T-helper 2 cell treated with Interferon-gamma antibody and Interleukin-4, amounts not matched to agents 5 μg/mL and 100 μg/mL, for 36 hours (primary cell): ENCODE results near the gene PPM1E.

ENCODE experiments used
- DNase-seq: peaks from one replicate; pipeline ENCODE4 v3.0.0; 2021; ENCODE audit warnings: low spot score
- H3K27ac Mint-ChIP-seq: one replicate; pipeline ENCODE4 v1.8.0; 2021; ENCODE audit warnings: mild to moderate bottlenecking, mixed read lengths
- H3K27me3 Mint-ChIP-seq: one replicate; pipeline ENCODE4 v1.8.0; 2021; ENCODE audit warnings: low read depth, mixed read lengths
- H3K36me3 Mint-ChIP-seq: one replicate; pipeline ENCODE4 v1.8.0; 2021; ENCODE audit warnings: low read depth, mixed read lengths
- H3K4me1 Mint-ChIP-seq: one replicate; pipeline ENCODE4 v1.8.0; 2021; ENCODE audit warnings: low read depth, mixed read lengths
- H3K4me3 Mint-ChIP-seq: one replicate; pipeline ENCODE4 v1.8.0; 2022; ENCODE audit warnings: mild to moderate bottlenecking, moderate library complexity, mixed read lengths
- H3K9me3 Mint-ChIP-seq: one replicate; pipeline ENCODE4 v1.8.0; 2021; ENCODE audit warnings: mixed read lengths

PPM1E gene

DNA sequence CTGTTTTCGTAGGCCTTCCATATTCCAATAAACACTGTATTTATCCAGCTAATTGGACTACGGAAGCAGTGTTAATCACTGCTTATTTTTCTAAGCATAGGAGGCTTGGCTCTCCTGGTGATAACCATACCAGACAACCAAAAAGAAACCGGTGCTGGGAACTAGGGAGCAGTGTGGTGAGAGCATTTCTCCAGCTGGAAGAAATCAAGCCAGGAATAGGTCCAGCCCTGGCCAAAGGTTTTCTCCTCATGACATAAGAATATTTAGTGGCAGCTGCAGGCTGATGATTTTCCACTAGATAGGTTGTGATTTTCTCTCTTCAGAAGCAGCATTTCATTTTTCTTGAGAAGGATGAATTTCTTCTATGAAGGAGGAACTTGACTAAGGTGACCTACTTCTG is 209.6 kb downstream of the PPM1E start:
- Mint-ChIP-seq H3K27ac (no peak overlapping the region), H3K27me3 (peaks cover 3% of the 10 kb centered on the region), H3K4me3 (no peak overlapping the region), H3K9me3 (no peaks in the 10 kb centered on the region), H3K4me1 (no peaks in the 10 kb centered on the region), H3K36me3 (no peaks in the 10 kb centered on the region)
- no peak for DNase-seq

GRCh38 chr17:58966208-58966607 is 210.6 kb downstream of the PPM1E start:
- Mint-ChIP-seq H3K9me3 (no peaks in the 10 kb centered on the region), H3K4me3 (no peak overlapping the region), H3K36me3 (no peaks in the 10 kb centered on the region), H3K27me3 (peaks cover 3% of the 10 kb centered on the region), H3K4me1 (no peaks in the 10 kb centered on the region), H3K27ac (no peak overlapping the region)
- DNase-seq = no peak

GRCh38 chr17:58968426-58969061 is 212.9 kb downstream of the PPM1E start:
- H3K27me3 Mint-ChIP-seq = peaks cover 3% of the 10 kb centered on the region
- no peaks in the 10 kb centered on the region for H3K9me3 Mint-ChIP-seq
- no peak for DNase-seq
- no peak overlapping the region for H3K4me3 Mint-ChIP-seq
- no peaks in the 10 kb centered on the region for H3K36me3 Mint-ChIP-seq
- H3K4me1 Mint-ChIP-seq = no peaks in the 10 kb centered on the region
- no peak overlapping the region for H3K27ac Mint-ChIP-seq

GRCh38 chr17:58969156-58969555 is 213.5 kb downstream of the PPM1E start:
- DNase-seq = no peak
- Mint-ChIP-seq H3K36me3 (no peaks in the 10 kb centered on the region), H3K9me3 (no peaks in the 10 kb centered on the region), H3K4me1 (no peaks in the 10 kb centered on the region), H3K27me3 (peaks cover 3% of the 10 kb centered on the region), H3K27ac (no peak overlapping the region), H3K4me3 (no peak overlapping the region)

DNA sequence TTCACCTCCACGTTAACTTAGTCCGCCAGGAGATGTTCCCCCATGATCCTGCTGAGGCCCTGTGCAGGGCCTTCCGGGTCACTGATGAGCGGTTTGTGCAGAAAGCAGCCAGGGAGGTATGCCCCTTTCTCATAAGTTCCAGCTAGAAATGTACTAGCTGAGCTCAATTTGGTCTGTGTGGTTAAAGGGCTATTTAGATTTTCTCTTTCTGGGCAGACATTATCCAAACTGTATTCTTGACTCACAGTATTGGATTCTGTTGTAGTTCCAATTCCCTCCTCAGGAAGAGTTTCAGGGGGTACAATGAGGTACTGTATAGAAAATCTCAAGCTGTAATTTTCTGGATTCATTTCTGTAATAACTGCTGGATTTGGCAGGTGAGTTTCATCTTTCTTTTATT is 214.0 kb downstream of the PPM1E start:
- Mint-ChIP-seq H3K27me3 (peaks cover 3% of the 10 kb centered on the region), H3K9me3 (no peaks in the 10 kb centered on the region), H3K27ac (no peak overlapping the region), H3K4me3 (no peak overlapping the region), H3K36me3 (no peaks in the 10 kb centered on the region), H3K4me1 (no peaks in the 10 kb centered on the region)
- no peak for DNase-seq

DNA sequence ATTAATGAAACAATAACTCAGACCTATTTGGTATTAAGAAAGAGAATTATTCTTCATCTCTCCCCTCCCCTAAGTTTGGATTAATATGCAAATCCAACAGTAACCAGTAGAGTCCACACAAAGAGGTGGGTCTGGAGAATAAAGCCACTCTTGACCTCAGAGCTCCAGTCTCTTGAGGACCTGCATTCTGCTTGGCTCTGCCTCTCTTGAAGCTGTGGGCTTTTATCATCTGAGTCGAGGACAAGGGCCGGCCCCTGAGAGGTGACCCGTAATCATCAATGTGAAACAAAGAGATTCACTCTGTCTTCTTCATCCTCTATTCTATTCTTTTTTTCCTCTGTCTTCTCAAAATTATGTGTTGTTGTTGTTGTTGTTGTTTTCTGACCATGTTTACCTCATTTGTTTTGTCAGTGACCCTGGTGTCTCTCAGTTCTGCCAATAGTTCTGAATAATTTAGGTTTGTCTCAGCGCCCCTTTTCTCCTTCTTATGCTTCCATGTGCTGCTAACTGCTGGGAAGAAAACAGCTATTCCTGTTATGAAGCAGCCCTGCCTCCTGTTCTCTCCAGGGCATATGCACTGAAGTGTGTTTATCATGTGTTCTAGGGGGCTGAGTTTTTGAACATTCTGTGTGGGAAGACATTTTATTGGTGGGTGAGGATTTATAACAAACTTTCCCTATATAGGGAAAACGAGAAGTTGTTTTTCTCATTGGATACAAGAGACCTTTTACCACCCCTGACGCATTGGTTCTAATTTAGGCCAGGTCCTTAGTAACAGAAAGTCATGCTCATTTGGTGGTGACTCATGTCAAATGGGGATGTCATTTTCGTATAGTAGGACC is 215.2 kb downstream of the PPM1E start:
- DNase-seq = no peak
- H3K36me3 Mint-ChIP-seq = no peaks in the 10 kb centered on the region
- H3K4me1 Mint-ChIP-seq = no peaks in the 10 kb centered on the region
- H3K27ac Mint-ChIP-seq = no peak overlapping the region
- H3K9me3 Mint-ChIP-seq = no peaks in the 10 kb centered on the region
- peaks cover 3% of the 10 kb centered on the region for H3K27me3 Mint-ChIP-seq
- no peak overlapping the region for H3K4me3 Mint-ChIP-seq

DNA sequence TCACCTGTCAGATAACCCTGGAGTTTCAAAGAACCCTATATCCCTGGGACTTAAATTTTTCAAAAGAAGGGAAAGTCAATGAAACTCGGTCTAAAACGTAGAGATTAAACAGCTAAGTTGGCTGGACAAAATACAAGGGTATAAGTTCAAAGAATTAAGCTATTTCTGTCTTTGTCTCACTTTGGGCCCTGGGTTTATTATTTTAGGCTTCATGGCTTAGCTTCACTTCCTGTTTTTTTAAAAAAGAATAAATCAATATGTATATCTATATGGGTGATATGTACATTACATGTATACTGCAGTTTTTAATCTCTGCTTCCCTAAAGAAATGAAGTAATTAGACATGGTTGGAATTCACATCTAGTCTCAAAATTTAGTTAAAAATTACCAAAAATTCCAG is 218.7 kb downstream of the PPM1E start:
- Mint-ChIP-seq H3K36me3 (no peaks in the 10 kb centered on the region), H3K27me3 (no peaks in the 10 kb centered on the region), H3K4me3 (no peak overlapping the region), H3K9me3 (no peaks in the 10 kb centered on the region), H3K4me1 (no peaks in the 10 kb centered on the region), H3K27ac (no peak overlapping the region)
- no peak for DNase-seq

- H3K27me3 Mint-ChIP-seq = no peaks in the 10 kb centered on the region
Measured at GRCh38 chr17:58976541-58976940, 220.9 kb downstream of the PPM1E start.

GRCh38 chr17:58980706-58981481 is 225.2 kb downstream of the PPM1E start:
- H3K9me3 Mint-ChIP-seq = no peaks in the 10 kb centered on the region

More at GRCh38 chr17:58976541-58976940, 220.9 kb downstream of the PPM1E start:
- Mint-ChIP-seq H3K4me3 (no peak overlapping the region), H3K27ac (no peak overlapping the region), H3K36me3 (no peaks in the 10 kb centered on the region), H3K4me1 (no peaks in the 10 kb centered on the region), H3K9me3 (no peaks in the 10 kb centered on the region)
- no peak for DNase-seq

DNA sequence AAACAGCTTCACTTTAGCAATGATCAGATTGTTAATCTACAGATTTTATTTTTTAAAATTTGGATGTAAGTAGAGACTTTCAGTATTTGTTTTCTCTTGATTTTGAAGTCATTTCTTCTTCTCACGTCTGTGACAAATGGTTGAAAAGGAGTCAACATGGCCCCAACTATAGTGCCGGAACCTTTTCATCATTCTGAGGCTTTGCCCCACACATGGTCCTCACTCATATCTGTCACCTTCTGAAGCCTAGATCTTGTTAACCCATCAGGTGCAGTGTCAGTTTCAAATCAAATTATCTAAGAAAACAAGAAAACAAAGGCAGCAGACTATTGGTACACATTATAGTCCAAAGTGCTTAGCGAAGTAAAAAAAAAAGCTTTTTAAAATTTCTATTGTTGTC is 227.0 kb downstream of the PPM1E start:
- Mint-ChIP-seq H3K9me3 (no peaks in the 10 kb centered on the region), H3K27ac (no peak overlapping the region), H3K4me3 (no peak overlapping the region), H3K27me3 (no peaks in the 10 kb centered on the region), H3K4me1 (no peaks in the 10 kb centered on the region), H3K36me3 (no peaks in the 10 kb centered on the region)
- DNase-seq = no peak

More at GRCh38 chr17:58980706-58981481, 225.2 kb downstream of the PPM1E start:
- no peak overlapping the region for H3K27ac Mint-ChIP-seq
- DNase-seq = no peak
- H3K4me1 Mint-ChIP-seq = no peaks in the 10 kb centered on the region
- no peak overlapping the region for H3K4me3 Mint-ChIP-seq
- no peaks in the 10 kb centered on the region for H3K36me3 Mint-ChIP-seq
- no peaks in the 10 kb centered on the region for H3K27me3 Mint-ChIP-seq

DNA sequence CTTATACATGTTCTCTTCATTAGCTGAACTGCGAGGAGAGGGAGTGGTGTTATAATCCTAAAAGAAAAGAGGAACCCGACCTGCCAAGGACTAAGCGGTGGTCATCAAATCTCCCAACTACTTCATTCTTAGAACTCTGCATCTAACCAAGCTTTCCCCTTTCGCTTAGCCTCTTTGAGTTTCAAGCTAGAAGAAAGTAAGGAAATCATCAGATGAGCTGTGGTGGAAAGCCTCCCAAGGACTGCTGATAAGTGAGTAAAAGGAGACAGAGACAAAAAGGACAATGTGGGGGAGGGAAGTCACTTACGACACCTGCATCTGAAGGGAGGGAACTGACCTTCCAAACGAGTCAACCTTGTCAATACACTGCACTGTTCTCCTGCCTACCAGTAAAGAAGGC is 229.7 kb downstream of the PPM1E start:
- H3K9me3 Mint-ChIP-seq = no peaks in the 10 kb centered on the region
- H3K27ac Mint-ChIP-seq = no peak overlapping the region
- no peak overlapping the region for H3K4me3 Mint-ChIP-seq
- no peaks in the 10 kb centered on the region for H3K4me1 Mint-ChIP-seq
- no peak for DNase-seq
- peaks cover 3% of the 10 kb centered on the region for H3K36me3 Mint-ChIP-seq
- no peaks in the 10 kb centered on the region for H3K27me3 Mint-ChIP-seq

DNA sequence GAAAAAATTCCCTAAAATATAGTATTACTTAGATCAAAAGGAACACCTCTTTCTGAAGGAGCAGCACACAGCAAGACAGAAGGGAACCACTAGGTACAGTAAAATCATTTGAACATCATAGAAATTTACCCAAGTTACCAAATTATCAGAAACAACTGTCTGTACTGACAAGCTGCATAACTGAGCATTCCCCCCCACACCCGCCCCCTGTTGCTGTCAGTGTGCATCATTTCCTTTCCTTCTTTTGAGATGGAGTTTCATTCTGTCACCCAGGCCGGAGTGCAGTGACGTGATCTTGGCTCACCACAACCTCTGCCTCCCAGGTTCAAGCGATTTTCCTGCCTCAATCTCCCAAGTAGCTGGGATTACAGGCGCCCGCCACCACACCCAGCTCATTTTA is 230.3 kb downstream of the PPM1E start:
- no peaks in the 10 kb centered on the region for H3K27me3 Mint-ChIP-seq
- peaks cover 3% of the 10 kb centered on the region for H3K36me3 Mint-ChIP-seq
- DNase-seq = no peak
- no peaks in the 10 kb centered on the region for H3K4me1 Mint-ChIP-seq
- no peak overlapping the region for H3K4me3 Mint-ChIP-seq
- no peaks in the 10 kb centered on the region for H3K9me3 Mint-ChIP-seq
- H3K27ac Mint-ChIP-seq = no peak overlapping the region

DNA sequence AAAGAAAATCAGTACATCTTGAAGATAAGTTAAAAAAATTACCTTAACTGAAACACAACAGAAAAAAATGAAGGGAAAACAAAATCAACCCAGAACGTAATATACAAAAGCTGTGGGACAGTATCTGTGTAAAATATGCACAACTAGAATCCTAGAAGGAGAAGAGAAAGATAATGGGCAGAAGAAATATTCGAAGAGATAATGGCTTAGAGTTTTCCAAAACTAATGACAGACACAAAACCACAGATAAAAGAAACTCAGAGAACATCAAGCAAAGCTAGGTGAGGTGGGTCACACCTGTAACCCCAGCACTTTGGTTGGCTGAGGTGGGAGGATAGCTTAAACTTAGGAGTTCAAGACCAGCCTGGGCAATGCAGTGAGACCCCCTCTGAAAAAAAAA is 234.0 kb downstream of the PPM1E start:
- H3K4me3 Mint-ChIP-seq = no peak overlapping the region
- H3K9me3 Mint-ChIP-seq = no peaks in the 10 kb centered on the region
- no peaks in the 10 kb centered on the region for H3K4me1 Mint-ChIP-seq
- H3K27ac Mint-ChIP-seq = no peak overlapping the region
- H3K27me3 Mint-ChIP-seq = no peaks in the 10 kb centered on the region
- DNase-seq = no peak
- peaks cover 5% of the 10 kb centered on the region for H3K36me3 Mint-ChIP-seq

DNA sequence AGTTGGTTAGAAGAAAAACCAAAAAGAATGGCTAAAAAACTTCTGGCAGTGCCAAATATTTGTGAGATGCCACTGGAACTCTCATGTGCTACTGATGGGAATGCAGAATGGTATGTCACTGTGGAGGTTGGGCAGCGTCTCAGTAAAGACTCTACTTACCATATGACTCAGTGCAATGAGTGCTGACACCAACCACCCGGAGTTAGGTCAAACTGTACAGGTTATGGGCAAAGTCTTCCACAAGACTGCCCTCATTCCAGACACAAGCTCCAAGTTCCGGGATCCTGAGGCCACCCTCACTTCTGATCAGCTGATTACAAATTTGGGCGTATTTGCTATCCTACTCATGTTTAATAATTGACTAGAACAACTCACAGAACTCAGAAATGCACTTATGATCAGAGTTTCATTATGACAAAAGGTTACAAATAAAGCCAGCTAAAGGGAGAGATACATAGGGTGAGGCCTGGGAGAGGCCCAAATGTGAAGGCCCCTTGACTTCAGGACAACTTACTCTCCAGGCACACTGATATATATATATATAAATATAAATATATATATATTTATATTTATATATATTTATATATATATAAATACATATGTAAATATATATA is 236.2 kb downstream of the PPM1E start:
- H3K4me1 Mint-ChIP-seq = no peaks in the 10 kb centered on the region
- H3K4me3 Mint-ChIP-seq = no peak overlapping the region
- no peaks in the 10 kb centered on the region for H3K27me3 Mint-ChIP-seq
- H3K27ac Mint-ChIP-seq = no peak overlapping the region
- H3K9me3 Mint-ChIP-seq = no peaks in the 10 kb centered on the region
- DNase-seq = no peak
- H3K36me3 Mint-ChIP-seq = peaks cover 7% of the 10 kb centered on the region
